ENCODE data around the gene ASB3. TPM values are rescaled to one million over a fixed set of nuclear protein-coding genes. Genes with fewer than 3 reads are reported as not detected.

Gene ASB3
- polyA plus RNA-seq, 1 donor from 2014 or later, result 60.4 TPM

DNA sequence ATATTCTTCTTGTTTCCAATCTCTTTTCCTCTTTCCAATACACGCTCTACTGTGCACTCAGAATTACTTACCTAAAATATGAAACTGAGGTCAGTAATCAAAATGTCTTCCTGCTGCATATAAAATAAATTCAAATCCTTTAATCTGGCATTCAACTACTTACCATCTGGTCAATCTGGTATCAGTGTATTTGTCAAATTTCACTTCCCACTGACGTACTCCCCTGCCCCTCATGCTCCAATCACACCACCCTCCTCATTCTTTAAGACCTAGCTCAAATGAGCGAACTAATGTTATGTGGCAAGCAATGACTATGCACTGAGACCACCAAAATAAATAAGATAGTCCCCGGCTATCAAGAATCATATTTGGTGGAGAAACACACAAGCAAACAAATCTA, 6.7 kb downstream of the ASB3 start:
- no peak overlapping the region for H3K4me3 ChIP-seq (ENCODE audit: low read length)
- H3K9me3 ChIP-seq (ENCODE audit: low read length), result no peaks in the 10 kb centered on the region
- TF ChIP-seq TAF1 (IDR thresholded peaks at IDR 0.05; ENCODE audit: low read depth), result no peak
- TF ChIP-seq EP300 (conservative IDR thresholded peaks at IDR 0.05; ENCODE audit: poor library complexity, severe bottlenecking), result no peak
- TF ChIP-seq SMC3 (conservative IDR thresholded peaks at IDR 0.05; ENCODE audit: poor library complexity), result no peak
- TF ChIP-seq REST (IDR thresholded peaks at IDR 0.05; ENCODE audit: borderline replicate concordance), result no peak
- TF ChIP-seq, protein P1, sequence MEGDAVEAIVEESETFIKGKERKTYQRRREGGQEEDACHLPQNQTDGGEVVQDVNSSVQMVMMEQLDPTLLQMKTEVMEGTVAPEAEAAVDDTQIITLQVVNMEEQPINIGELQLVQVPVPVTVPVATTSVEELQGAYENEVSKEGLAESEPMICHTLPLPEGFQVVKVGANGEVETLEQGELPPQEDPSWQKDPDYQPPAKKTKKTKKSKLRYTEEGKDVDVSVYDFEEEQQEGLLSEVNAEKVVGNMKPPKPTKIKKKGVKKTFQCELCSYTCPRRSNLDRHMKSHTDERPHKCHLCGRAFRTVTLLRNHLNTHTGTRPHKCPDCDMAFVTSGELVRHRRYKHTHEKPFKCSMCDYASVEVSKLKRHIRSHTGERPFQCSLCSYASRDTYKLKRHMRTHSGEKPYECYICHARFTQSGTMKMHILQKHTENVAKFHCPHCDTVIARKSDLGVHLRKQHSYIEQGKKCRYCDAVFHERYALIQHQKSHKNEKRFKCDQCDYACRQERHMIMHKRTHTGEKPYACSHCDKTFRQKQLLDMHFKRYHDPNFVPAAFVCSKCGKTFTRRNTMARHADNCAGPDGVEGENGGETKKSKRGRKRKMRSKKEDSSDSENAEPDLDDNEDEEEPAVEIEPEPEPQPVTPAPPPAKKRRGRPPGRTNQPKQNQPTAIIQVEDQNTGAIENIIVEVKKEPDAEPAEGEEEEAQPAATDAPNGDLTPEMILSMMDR (IDR thresholded peaks at IDR 0.05; ENCODE audit: poor library complexity, severe bottlenecking), result no peak
- no peak for TF ChIP-seq RAD21 (conservative IDR thresholded peaks at IDR 0.05)
- TF ChIP-seq MXI1 (conservative IDR thresholded peaks at IDR 0.05; ENCODE audit: poor library complexity, severe bottlenecking), result no peak
- no peak for TF ChIP-seq EZH2 (IDR thresholded peaks at IDR 0.05; ENCODE audit: borderline replicate concordance, insufficient read depth, low read length, poor library complexity, severe bottlenecking)
- TF ChIP-seq POLR2AphosphoS5 (IDR thresholded peaks at IDR 0.05), result no peak
- H2AFZ ChIP-seq (ENCODE audit: low read depth, low read length), result no peak overlapping the region
- no peaks in the 10 kb centered on the region for H3K27me3 ChIP-seq (ENCODE audit: insufficient read depth, low read depth, low read length)
- no peaks in the 10 kb centered on the region for H3F3A ChIP-seq (ENCODE audit: insufficient read depth, low read length, poor library complexity, severe bottlenecking)
- H3K9me2 ChIP-seq (ENCODE audit: insufficient read depth, low read length), result no peaks in the 10 kb centered on the region
- no peaks in the 10 kb centered on the region for H4K20me1 ChIP-seq (ENCODE audit: insufficient read depth)
- H3K4me2 ChIP-seq (ENCODE audit: low read length), result no peak overlapping the region
- no peak overlapping the region for H3K27ac ChIP-seq (ENCODE audit: low read length)
- peaks cover 78% of the 10 kb centered on the region for H3K79me2 ChIP-seq (replicated peaks; ENCODE audit: insufficient read depth, low read length)
- H3K36me3 ChIP-seq (ENCODE audit: insufficient read depth, low read length), result no peaks in the 10 kb centered on the region
- H3K9ac ChIP-seq (ENCODE audit: low read length), result no peak overlapping the region

GRCh38 chr2:53778536-53779162, 8.1 kb downstream of the ASB3 start:
- Histone ChIP-seq H3K4me3 (ENCODE audit: low read length) (no peak overlapping the region), H3K4me2 (ENCODE audit: low read length) (no peak overlapping the region), H3F3A (ENCODE audit: insufficient read depth, low read length, poor library complexity, severe bottlenecking) (no peaks in the 10 kb centered on the region), H3K79me2 (replicated peaks; ENCODE audit: insufficient read depth, low read length) (peaks cover 66% of the 10 kb centered on the region), H3K9ac (ENCODE audit: low read length) (no peak overlapping the region), H3K9me2 (ENCODE audit: insufficient read depth, low read length) (no peaks in the 10 kb centered on the region), H3K27ac (ENCODE audit: low read length) (no peak overlapping the region), H3K27me3 (ENCODE audit: insufficient read depth, low read depth, low read length) (no peaks in the 10 kb centered on the region), H3K9me3 (ENCODE audit: low read length) (no peaks in the 10 kb centered on the region), H4K20me1 (ENCODE audit: insufficient read depth) (no peaks in the 10 kb centered on the region), H2AFZ (ENCODE audit: low read depth, low read length) (no peak overlapping the region), H3K36me3 (ENCODE audit: insufficient read depth, low read length) (no peaks in the 10 kb centered on the region)
- TF ChIP-seq EZH2 (IDR thresholded peaks at IDR 0.05; ENCODE audit: borderline replicate concordance, insufficient read depth, low read length, poor library complexity, severe bottlenecking) (no peak), RAD21 (conservative IDR thresholded peaks at IDR 0.05) (no peak), POLR2AphosphoS5 (IDR thresholded peaks at IDR 0.05) (no peak), SMC3 (conservative IDR thresholded peaks at IDR 0.05; ENCODE audit: poor library complexity) (no peak), REST (IDR thresholded peaks at IDR 0.05; ENCODE audit: borderline replicate concordance) (no peak), MXI1 (conservative IDR thresholded peaks at IDR 0.05; ENCODE audit: poor library complexity, severe bottlenecking) (no peak), EP300 (conservative IDR thresholded peaks at IDR 0.05; ENCODE audit: poor library complexity, severe bottlenecking) (no peak), TAF1 (IDR thresholded peaks at IDR 0.05; ENCODE audit: low read depth) (no peak)
- TF ChIP-seq, protein P1 (IDR thresholded peaks at IDR 0.05; ENCODE audit: poor library complexity, severe bottlenecking), result no peak

Data from neural cell (in vitro differentiated cells).